OCI-LY7 (cell line): ENCODE measurements around the gene TRMT1. TPM values are rescaled to one million over a fixed set of nuclear protein-coding genes. Genes with fewer than 3 reads are reported as not detected.

ENCODE experiments used
- BruUV-seq: library from RNA; stranded (reverse); fragments of 400-500 nt; replicated peaks from 2 replicates; lab custom pipeline; 2021; lab: Mats Ljungman, UMichigan
- CTCF ChIA-PET: fragments of 300-600 bp; sonication (Branson Sonifier 250); formaldehyde crosslinking; loops from one replicate; lab custom pipeline; 2022; ENCODE audit warnings: antibody characterized with exemption; ENCODE audit not compliant: unreplicated experiment; lab: Charles Lee
- POLR2A ChIA-PET: fragments of 300-600 bp; sonication (Branson Sonifier 250); formaldehyde crosslinking; loops from one replicate; lab custom pipeline; 2022; ENCODE audit warnings: antibody characterized with exemption; lab: Charles Lee
- DNase-seq: peaks from one replicate; pipeline ENCODE4 v3.0.0-alpha.2; 2015; ENCODE audit warnings: low spot score
- H2AFZ ChIP-seq: fragments of 200-600 bp; sonication (generic), shearing (Covaris generic); 2 replicates; pipeline ENCODE4 v1.6.1; 2014; ENCODE audit warnings: mild to moderate bottlenecking, antibody characterized with exemption, low read length, moderate library complexity
- H3K27ac ChIP-seq: fragments of 200-600 bp; sonication (generic); 2 replicates; pipeline ENCODE4 v1.5.1; 2014; ENCODE audit warnings: mixed run types, low read depth, mild to moderate bottlenecking, moderate library complexity, low read length, inconsistent platforms; ENCODE audit not compliant: poor library complexity, severe bottlenecking
- H3K36me3 ChIP-seq: fragments of 200-600 bp; sonication (generic); 2 replicates; pipeline ENCODE4 v1.6.1; 2014; ENCODE audit warnings: mild to moderate bottlenecking, antibody characterized with exemption, low read length, moderate library complexity, mixed read lengths; ENCODE audit not compliant: insufficient read depth
- H3K4me1 ChIP-seq: fragments of 200-600 bp; sonication (generic); 2 replicates; pipeline ENCODE4 v1.5.1; 2014; ENCODE audit warnings: mild to moderate bottlenecking, low read length; ENCODE audit not compliant: insufficient read depth, poor library complexity, severe bottlenecking
- H3K4me2 ChIP-seq: fragments of 200-600 bp; sonication (generic); 2 replicates; pipeline ENCODE4 v1.6.1; 2014; ENCODE audit warnings: mild to moderate bottlenecking, low read length
- H3K4me3 ChIP-seq: fragments of 200-600 bp; sonication (generic); 2 replicates; pipeline ENCODE4 v1.5.1; 2014; ENCODE audit warnings: mild to moderate bottlenecking, low read depth, low read length; ENCODE audit not compliant: poor library complexity, severe bottlenecking
- H3K79me2 ChIP-seq: fragments of 200-600 bp; sonication (generic); 2 replicates; pipeline ENCODE4 v1.6.1; 2016; ENCODE audit warnings: low read depth, mild to moderate bottlenecking, low read length, moderate library complexity, mixed read lengths; ENCODE audit not compliant: insufficient read depth
- H3K9me2 ChIP-seq: fragments of 200-600 bp; sonication (generic); 2 replicates; pipeline ENCODE4 v1.6.1; 2016; ENCODE audit warnings: mild to moderate bottlenecking, low read length, mixed read lengths; ENCODE audit not compliant: insufficient read depth
- H3K9me3 ChIP-seq: fragments of 200-600 bp; sonication (generic); 2 replicates; pipeline ENCODE4 v1.6.1; 2014; ENCODE audit warnings: mild to moderate bottlenecking, mixed run types, low read length, mixed read lengths
- H4K20me1 ChIP-seq: fragments of 200-600 bp; sonication (generic); 2 replicates; pipeline ENCODE4 v1.6.1; 2014; ENCODE audit warnings: mild to moderate bottlenecking, antibody characterized with exemption, low read length, moderate library complexity, mixed read lengths; ENCODE audit not compliant: insufficient read depth
- EZH2phosphoT487 ChIP-seq: fragments of 200-600 bp; sonication (generic); IDR thresholded peaks from 2 replicates; pipeline ENCODE4 v1.6.1; 2018; ENCODE audit warnings: low read depth, borderline replicate concordance, mild to moderate bottlenecking, mixed run types, antibody characterized with exemption, low read length, moderate library complexity, mixed read lengths
- intact Hi-C: fragments of 100-400 bp; cut with micrococcal nuclease; formaldehyde crosslinking; loops from one replicate; pipeline ENCODE4 v1.10.0; 2022; ENCODE audit not compliant: unreplicated experiment
- total RNA-seq, 2 experiments: library from RNA; depleted of rRNA in 1 of 2; stranded (reverse); fragments of >200 nt in 1 of 2; shearing (Covaris generic) in 1 of 2; gene quantifications; 2 replicates each; pipeline ENCODE4 v1.2.3, GENCODE V29; 2014 to 2022
- TF ChIP-seq, protein P1 (sequence below): fragments of 200-600 bp; sonication (generic); conservative IDR thresholded peaks from 2 replicates; pipeline ENCODE4 v1.5.1; 2014; ENCODE audit warnings: mild to moderate bottlenecking, antibody characterized with exemption, low read length, moderate library complexity, mixed read lengths

The TRMT1 gene
- total RNA-seq, 2 experiments from 2014 or later = 50.4 to 56.8 TPM

- Histone ChIP-seq H3K9me3 (no peaks in the 10 kb centered on the region), H4K20me1 (no peaks in the 10 kb centered on the region), H3K27ac (no peak overlapping the region), H3K79me2 (no peaks in the 10 kb centered on the region), H2AFZ (no peak overlapping the region), H3K9me2 (no peaks in the 10 kb centered on the region), H3K36me3 (no peaks in the 10 kb centered on the region), H3K4me1 (peaks cover 15% of the 10 kb centered on the region), H3K4me3 (no peak overlapping the region), H3K4me2 (no peak overlapping the region)
- ChIA-PET CTCF (no interaction called here), POLR2A (no interaction called here)
- TF ChIP-seq, protein P1, sequence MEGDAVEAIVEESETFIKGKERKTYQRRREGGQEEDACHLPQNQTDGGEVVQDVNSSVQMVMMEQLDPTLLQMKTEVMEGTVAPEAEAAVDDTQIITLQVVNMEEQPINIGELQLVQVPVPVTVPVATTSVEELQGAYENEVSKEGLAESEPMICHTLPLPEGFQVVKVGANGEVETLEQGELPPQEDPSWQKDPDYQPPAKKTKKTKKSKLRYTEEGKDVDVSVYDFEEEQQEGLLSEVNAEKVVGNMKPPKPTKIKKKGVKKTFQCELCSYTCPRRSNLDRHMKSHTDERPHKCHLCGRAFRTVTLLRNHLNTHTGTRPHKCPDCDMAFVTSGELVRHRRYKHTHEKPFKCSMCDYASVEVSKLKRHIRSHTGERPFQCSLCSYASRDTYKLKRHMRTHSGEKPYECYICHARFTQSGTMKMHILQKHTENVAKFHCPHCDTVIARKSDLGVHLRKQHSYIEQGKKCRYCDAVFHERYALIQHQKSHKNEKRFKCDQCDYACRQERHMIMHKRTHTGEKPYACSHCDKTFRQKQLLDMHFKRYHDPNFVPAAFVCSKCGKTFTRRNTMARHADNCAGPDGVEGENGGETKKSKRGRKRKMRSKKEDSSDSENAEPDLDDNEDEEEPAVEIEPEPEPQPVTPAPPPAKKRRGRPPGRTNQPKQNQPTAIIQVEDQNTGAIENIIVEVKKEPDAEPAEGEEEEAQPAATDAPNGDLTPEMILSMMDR = no peak
- no peak for TF ChIP-seq EZH2phosphoT487
- no peak for DNase-seq
- intact Hi-C loops = no loop called here
- BruUV-seq = no TSS peak
These were observed 49.4 kb downstream of the TRMT1 start for GRCh38 chr19:13066933-13067807.

- Histone ChIP-seq H3K4me3 (no peak overlapping the region), H3K79me2 (no peaks in the 10 kb centered on the region), H2AFZ (no peak overlapping the region), H3K4me1 (peaks cover 22% of the 10 kb centered on the region), H4K20me1 (no peaks in the 10 kb centered on the region), H3K36me3 (no peaks in the 10 kb centered on the region), H3K4me2 (no peak overlapping the region), H3K9me3 (no peaks in the 10 kb centered on the region), H3K9me2 (no peaks in the 10 kb centered on the region), H3K27ac (no peak overlapping the region)
- intact Hi-C loops = no loop called here
- no peak for DNase-seq
- ChIA-PET POLR2A (no interaction called here), CTCF (no interaction called here)
- TF ChIP-seq EZH2phosphoT487 = no peak
- TF ChIP-seq, protein P1 = no peak
- no TSS peak for BruUV-seq
These were observed 50.3 kb downstream of the TRMT1 start for GRCh38 chr19:13066226-13066625.

GRCh38 chr19:13064092-13064489, 52.4 kb downstream of the TRMT1 start:
- Histone ChIP-seq H3K9me3 (no peaks in the 10 kb centered on the region), H3K4me2 (no peak overlapping the region), H4K20me1 (no peaks in the 10 kb centered on the region), H3K4me3 (no peak overlapping the region), H2AFZ (no peak overlapping the region), H3K27ac (no peak overlapping the region), H3K4me1 (peaks cover 29% of the 10 kb centered on the region), H3K9me2 (no peaks in the 10 kb centered on the region), H3K79me2 (no peaks in the 10 kb centered on the region), H3K36me3 (no peaks in the 10 kb centered on the region)
- intact Hi-C loops = no loop called here
- DNase-seq = no peak
- POLR2A ChIA-PET = no interaction called here
- CTCF ChIA-PET = no interaction called here
- TF ChIP-seq, protein P1 = no peak
- no peak for TF ChIP-seq EZH2phosphoT487
- BruUV-seq = no TSS peak
